Ascending aorta (tissue), 2 donors: Measurements from ENCODE around the gene SRSF4. TPM values are rescaled to one million over a fixed set of nuclear protein-coding genes. Genes with fewer than 3 reads are reported as not detected.

Experiments used
- DNase-seq, 2 donors: peaks; one replicate each; pipeline ENCODE4 v3.0.0-alpha.2; 2019; ENCODE audit warnings: low spot score in 2 of 2
- H3K27ac ChIP-seq, 2 donors: fragments of 200-600 bp; sonication (generic); one replicate each; pipeline ENCODE4 v1.5.1; 2016 to 2017; ENCODE audit warnings: mild to moderate bottlenecking in 1 of 2
- H3K27me3 ChIP-seq: fragments of 200-600 bp; sonication (generic); one replicate; pipeline ENCODE4 v1.5.1; 2017
- H3K36me3 ChIP-seq, 2 donors: fragments of 200-600 bp; sonication (generic); one replicate each; pipeline ENCODE4 v1.5.1; 2016
- H3K4me1 ChIP-seq, 2 donors: fragments of 200-600 bp; sonication (generic); one replicate each; pipeline ENCODE4 v1.5.1; 2016 to 2017; ENCODE audit warnings: mild to moderate bottlenecking in 1 of 2
- H3K4me3 ChIP-seq, 2 donors: fragments of 200-600 bp; sonication (generic); one replicate each; pipeline ENCODE4 v1.5.1; 2016 to 2017; ENCODE audit warnings: mild to moderate bottlenecking in 1 of 2
- H3K9me3 ChIP-seq, 2 donors: fragments of 200-600 bp; sonication (generic); one replicate each; pipeline ENCODE4 v1.5.1; 2016
- intact Hi-C: fragments of 100-400 bp; cut with DNase I; formaldehyde crosslinking; loops from one replicate; pipeline ENCODE4 v1.15.1; 2023
- total RNA-seq: library from RNA; depleted of rRNA; stranded (reverse); fragments of >200 nt; gene quantifications from one replicate; pipeline ENCODE4 v1.1.0, GENCODE V29; 2016
- TF ChIP-seq, protein P1 (sequence below), 3 experiments: fragments of 200-600 bp in 2 of 3; fragments of 450-650 bp in 1 of 3; sonication (generic) in 2 of 3; IDR thresholded peaks; one replicate each; pipeline ENCODE4 v1.5.1; 2016 to 2019; ENCODE audit warnings: antibody characterized with exemption in 3 of 3, mild to moderate bottlenecking in 1 of 3, moderate library complexity in 1 of 3

Gene SRSF4
- total RNA-seq, 1 donor from 2014 or later, result 49.1 TPM

DNA sequence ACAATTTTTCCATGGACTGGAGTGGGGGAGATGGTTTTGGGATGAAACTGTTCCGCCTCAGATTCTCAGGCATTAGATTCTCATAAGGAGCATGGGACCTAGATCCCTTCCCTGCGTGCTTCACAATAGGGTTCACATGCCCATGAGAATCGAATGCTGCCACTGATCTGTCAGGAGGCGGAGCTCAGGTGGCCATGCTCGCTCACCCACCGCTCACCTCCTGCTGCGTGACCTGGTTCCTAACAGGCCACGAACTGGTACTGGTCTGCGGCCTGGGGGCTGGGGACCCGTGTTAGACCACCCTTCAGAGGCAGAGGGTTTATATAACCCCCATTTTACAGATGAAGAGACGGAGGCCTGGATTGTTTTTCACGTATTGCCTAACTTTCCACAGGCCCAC lies 16.3 kb upstream of the SRSF4 start:
- no peak for DNase-seq
- TF ChIP-seq, protein P1, sequence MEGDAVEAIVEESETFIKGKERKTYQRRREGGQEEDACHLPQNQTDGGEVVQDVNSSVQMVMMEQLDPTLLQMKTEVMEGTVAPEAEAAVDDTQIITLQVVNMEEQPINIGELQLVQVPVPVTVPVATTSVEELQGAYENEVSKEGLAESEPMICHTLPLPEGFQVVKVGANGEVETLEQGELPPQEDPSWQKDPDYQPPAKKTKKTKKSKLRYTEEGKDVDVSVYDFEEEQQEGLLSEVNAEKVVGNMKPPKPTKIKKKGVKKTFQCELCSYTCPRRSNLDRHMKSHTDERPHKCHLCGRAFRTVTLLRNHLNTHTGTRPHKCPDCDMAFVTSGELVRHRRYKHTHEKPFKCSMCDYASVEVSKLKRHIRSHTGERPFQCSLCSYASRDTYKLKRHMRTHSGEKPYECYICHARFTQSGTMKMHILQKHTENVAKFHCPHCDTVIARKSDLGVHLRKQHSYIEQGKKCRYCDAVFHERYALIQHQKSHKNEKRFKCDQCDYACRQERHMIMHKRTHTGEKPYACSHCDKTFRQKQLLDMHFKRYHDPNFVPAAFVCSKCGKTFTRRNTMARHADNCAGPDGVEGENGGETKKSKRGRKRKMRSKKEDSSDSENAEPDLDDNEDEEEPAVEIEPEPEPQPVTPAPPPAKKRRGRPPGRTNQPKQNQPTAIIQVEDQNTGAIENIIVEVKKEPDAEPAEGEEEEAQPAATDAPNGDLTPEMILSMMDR (IDR thresholded peaks at IDR 0.05), result no peak
- H3K27ac ChIP-seq, result no peak overlapping the region
- no peaks in the 10 kb centered on the region for H3K27me3 ChIP-seq
- H3K4me3 ChIP-seq, result no peak overlapping the region
- peaks cover 15 to 49% of the 10 kb centered on the region in 2 donors for H3K36me3 ChIP-seq
- intact Hi-C loops, result no loop called here
- H3K4me1 ChIP-seq, result peaks cover 0 to 7% of the 10 kb centered on the region in 2 donors
- H3K9me3 ChIP-seq, result no peaks in the 10 kb centered on the region

DNA sequence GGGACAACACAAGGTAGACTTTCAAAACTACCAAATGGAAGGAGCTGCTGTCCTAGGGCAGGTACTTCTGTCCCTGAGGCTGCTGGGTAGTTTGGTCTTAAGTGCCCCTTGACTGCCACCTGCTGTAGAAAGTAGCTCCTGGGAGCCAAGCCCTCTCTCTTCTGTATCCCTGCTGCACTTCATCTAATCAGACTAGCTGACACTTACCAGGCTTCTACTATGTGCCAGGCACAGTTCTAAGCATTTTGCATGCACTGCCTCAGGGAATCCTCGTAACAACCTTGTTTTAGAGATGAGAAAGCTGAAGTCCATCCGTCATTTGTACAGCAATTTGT lies 15.9 kb upstream of the SRSF4 start:
- TF ChIP-seq, protein P1 (IDR thresholded peaks at IDR 0.05), result no peak
- intact Hi-C loops, result no loop called here
- DNase-seq, result no peak
- H3K27ac ChIP-seq, result no peak overlapping the region
- H3K4me1 ChIP-seq, result peaks cover 0 to 7% of the 10 kb centered on the region in 2 donors
- H3K27me3 ChIP-seq, result no peaks in the 10 kb centered on the region
- H3K36me3 ChIP-seq, result peaks cover 15 to 51% of the 10 kb centered on the region in 2 donors
- no peak overlapping the region for H3K4me3 ChIP-seq
- H3K9me3 ChIP-seq, result no peaks in the 10 kb centered on the region

DNA sequence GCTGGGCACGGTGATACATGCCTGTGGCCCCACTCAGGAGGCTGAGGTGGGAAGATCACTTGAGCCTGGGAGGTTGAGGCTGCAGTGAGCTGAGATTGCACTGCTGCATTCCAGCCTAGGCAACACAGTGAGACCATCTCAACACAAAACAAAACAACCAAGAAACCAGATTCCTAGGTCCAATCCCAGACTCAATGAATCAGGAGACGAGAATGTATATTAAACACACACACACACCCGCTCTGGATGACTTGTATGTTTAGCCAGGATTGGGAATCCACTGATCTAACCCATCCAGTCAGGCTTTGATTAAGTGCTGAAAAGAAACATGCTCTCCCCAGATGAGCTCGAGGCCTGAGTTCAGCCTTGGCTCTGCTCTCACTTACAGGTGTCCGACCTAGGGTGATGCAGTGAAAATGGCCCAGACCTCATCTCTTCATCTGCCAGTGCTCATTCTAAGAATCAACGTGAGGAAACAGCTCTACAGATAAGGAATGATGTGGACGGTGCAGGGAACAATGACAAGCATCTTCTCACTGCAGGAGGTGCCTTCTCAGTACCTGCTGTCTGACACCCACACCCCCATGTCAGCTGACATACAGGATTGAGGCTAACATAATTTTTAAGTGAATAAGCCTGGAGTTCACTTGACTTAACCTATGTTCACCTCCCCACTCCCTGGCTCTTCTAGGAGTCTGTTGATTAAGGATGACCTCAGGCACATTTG lies 15.3 kb upstream of the SRSF4 start:
- H3K9me3 ChIP-seq, result no peaks in the 10 kb centered on the region
- intact Hi-C loops, result no loop called here
- H3K27ac ChIP-seq, result no peak overlapping the region
- H3K4me1 ChIP-seq, result peaks cover 0 to 1% of the 10 kb centered on the region in 2 donors
- TF ChIP-seq, protein P1 (IDR thresholded peaks at IDR 0.05), result no peak
- DNase-seq, result no peak
- peaks cover 15 to 51% of the 10 kb centered on the region in 2 donors for H3K36me3 ChIP-seq
- H3K4me3 ChIP-seq, result no peak overlapping the region
- no peaks in the 10 kb centered on the region for H3K27me3 ChIP-seq

DNA sequence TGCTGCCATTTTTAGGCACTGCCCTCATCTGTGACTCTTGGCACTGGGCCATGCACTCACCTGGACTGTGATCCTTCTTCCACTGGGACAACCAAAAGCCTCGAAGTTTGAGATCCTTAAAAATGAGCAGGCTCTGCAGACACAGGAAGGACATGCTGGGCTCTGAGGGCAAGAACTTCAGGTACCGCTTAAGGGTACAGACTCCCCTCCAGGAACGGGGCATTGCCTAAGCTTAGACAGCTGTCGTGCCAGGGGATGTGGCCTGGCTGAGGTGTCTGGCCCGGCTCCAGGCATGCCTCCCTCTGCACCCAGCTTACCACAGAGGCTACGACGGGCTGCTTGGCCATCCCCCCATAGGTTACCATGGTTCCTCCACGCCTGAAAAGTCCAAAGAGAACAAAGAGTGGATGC lies 14.2 kb upstream of the SRSF4 start:
- intact Hi-C loops, result no loop called here
- Histone ChIP-seq H3K27ac (no peak overlapping the region), H3K27me3 (no peaks in the 10 kb centered on the region), H3K4me3 (no peak overlapping the region), H3K9me3 (no peaks in the 10 kb centered on the region), H3K4me1 (no peaks in the 10 kb centered on the region), H3K36me3 (peaks cover 15 to 48% of the 10 kb centered on the region in 2 donors)
- TF ChIP-seq, protein P1 (IDR thresholded peaks at IDR 0.05), result no peak
- DNase-seq, result no peak

DNA sequence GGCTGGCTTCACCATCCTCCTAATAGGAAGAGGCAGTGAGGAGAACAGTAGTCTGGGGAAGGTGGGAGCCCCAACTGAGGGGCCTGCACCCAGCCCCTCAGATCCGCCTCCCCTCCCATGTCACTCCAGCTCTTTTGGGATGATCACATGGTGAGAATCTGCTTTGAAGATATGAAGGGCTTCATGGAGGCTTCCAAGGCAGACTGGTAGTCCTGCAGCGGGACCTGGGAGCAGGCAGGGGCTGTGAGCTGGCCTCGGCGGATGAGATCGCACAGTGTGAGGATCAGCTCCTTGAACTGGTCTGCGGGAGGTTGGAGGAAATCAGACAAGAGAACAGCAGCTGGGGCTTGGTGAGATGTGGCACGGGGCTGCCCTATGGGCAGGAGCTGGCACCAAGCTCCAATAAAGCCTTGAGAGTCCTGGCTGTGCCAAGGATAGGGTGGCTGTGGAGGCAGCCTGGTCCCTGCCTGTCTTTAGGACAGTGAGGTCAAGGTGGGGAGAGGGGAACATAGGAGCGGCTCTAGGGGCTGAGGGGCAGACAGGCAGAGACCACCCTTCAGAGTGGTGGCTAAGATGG lies 12.3 kb upstream of the SRSF4 start:
- no peak for DNase-seq
- Histone ChIP-seq H3K27me3 (no peaks in the 10 kb centered on the region), H3K9me3 (no peaks in the 10 kb centered on the region), H3K27ac (no peak overlapping the region), H3K4me1 (no peaks in the 10 kb centered on the region), H3K4me3 (no peak overlapping the region), H3K36me3 (peaks cover 12 to 29% of the 10 kb centered on the region in 2 donors)
- TF ChIP-seq, protein P1 (IDR thresholded peaks at IDR 0.05), result no peak
- intact Hi-C loops, result no loop called here
